Fibroblast of skin of scalp (primary cell): ENCODE results near the gene ADAMTSL1.

ENCODE experiments used
- DNase-seq: peaks from one replicate; pipeline ENCODE4 v3.0.0-alpha.2; 2013

Gene ADAMTSL1

GRCh38 chr9:18467696-18468095 is 6.3 kb upstream of the ADAMTSL1 start:
- DNase-seq: no peak

- no peak for DNase-seq
These were observed 1.5 kb upstream of the ADAMTSL1 start for GRCh38 chr9:18472435-18472834.

DNA sequence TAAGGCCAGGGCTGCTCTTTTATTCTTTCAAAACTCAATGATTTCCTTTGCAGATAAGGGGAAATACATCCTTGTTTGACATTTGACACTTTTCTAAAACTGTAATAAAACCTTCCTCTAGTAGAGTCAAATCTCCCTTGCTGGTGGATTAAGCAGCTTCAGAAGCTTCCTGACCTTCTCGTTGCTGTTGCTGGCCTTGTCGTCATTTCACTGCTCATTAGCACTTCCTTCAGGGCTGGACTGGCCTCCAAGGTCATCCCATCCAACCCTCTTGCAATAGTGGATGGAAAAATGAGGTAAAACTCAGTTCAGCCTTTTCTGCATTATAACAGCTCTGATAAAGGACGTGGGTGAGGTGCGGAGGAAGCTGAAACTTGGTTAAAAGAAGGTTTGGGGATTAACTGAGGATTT is 1.1 kb upstream of the ADAMTSL1 start:
- no peak for DNase-seq

DNA sequence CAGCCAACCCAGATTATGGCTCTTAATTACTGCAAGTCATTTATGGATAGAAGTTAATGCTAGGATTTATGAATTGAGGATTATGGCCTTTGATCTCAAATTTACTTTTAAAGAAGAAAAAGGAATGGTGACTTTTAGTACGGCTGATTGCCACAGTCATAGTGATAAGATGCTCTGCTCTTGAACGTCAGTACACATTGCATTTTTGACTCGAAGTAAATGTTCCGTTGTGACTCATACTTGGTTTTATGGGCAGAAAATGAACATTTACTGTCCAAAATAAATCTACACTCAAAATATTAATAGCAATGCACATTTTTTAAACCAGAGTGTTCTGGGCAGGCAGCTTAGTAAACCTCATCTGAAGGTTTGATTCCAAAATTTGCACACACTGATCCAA is 830 bp downstream of the ADAMTSL1 start:
- peak; percentile 64 for DNase-seq

- no peak for DNase-seq
These were observed 3.2 kb downstream of the ADAMTSL1 start for GRCh38 chr9:18477121-18477660.

- DNase-seq: no peak
These were observed 3.8 kb downstream of the ADAMTSL1 start for GRCh38 chr9:18477719-18478118.

DNA sequence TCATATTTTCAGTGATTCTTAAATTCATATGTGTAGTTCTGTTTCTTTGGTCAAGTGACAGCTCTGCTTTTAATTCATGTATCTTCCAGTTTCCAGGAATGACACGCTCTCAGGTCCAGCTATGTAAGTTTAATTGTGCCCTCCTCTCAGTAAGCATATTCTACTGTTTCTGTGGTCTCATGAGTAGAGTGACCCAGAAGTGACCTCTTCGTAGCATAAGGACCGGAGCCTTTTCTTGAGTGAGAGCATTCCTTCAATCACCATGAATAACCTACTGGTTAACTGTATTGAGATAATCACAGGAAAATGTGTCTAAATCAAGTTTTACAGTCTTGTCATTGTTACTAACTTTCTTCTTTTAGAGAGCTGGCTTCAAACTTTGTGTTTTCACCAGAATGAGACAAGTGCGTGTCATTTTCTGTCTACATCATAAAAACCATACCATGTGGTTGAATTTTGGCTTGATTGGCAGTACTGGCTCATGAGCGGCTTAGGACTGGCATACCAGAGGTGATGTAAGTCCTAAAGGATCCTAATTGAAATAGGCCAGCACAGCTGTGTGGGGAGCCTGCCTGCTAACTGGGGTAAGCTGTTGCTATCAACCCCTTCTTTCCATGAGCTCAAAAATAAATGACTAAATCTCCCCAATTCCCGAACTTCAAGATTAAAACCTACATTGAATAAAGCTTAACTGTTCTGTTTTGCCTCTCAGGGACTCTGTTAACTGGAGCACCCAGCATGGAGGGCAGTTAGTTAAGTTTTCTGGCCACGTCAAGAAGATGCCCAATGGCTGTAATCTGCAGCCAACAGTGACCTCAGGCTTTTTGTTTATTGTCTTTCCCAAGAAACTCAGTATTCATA is 4.8 kb downstream of the ADAMTSL1 start:
- peak; percentile 93 for DNase-seq

DNA sequence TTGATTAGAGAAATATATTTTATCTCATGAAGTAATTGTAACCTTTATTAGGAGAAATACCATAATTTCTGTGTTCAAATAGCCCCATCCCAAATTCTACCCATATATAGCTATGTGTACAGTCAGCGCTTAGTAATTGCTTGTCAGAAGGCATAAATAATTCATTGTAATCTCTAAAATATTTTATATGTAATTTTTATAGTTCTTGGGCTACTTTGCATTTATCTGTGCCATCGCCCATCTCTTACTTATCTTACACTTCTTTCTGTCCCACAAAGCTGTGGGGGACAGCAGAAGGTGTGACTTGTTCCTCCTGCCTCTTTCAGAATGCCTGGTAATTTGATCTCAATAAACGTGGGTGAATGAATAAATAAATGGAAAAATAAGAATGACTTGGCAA is 5.5 kb downstream of the ADAMTSL1 start:
- peak; percentile 56 for DNase-seq

GRCh38 chr9:18480662-18481093 is 6.7 kb downstream of the ADAMTSL1 start:
- DNase-seq: peak; percentile 91

- no peak for DNase-seq
These were observed 8.4 kb downstream of the ADAMTSL1 start for GRCh38 chr9:18482371-18482770.

DNA sequence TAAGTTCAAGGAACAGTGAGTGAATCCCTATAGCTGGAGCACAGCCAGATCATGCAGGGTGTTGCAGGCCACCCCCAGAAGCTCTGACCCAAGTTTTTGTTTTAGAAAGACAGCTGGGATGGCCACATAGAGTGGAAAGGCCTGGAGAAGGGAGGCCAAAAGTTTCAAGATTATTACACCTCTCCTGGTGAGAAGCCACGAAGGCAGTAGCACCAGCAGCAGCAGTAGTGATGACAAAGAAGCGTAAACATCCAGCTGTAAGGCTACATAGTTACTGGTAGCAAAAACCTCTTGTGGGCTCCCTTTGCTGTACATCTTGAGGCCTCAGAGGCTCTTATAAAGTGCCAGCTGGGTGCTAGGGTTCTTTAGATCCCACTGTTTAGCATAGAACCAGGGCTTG is 11.8 kb downstream of the ADAMTSL1 start:
- peak; percentile 78 for DNase-seq

DNA sequence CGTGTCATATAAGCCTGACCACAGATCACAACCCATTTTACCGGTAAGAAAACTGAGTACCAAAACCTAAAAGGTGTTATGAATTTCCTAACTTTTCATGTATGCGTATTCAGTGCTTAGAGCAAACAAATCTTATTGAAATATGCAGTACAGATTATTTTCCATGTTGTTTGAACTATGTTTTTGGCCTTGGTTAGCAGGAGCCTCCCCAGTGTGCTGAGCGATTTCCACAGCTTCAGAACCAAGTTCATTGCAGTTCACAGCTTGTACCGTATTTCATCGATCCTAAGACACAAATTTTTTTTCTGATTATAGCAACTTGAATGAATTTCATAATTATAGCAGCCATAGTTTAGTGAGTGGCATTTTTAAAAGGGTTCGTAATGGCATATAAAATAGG is 13.7 kb downstream of the ADAMTSL1 start:
- no peak for DNase-seq

- DNase-seq: no peak
These were observed 14.9 kb downstream of the ADAMTSL1 start for GRCh38 chr9:18488886-18489285.

- peak; percentile 80 for DNase-seq
These were observed 15.9 kb downstream of the ADAMTSL1 start for GRCh38 chr9:18489861-18490260.

DNA sequence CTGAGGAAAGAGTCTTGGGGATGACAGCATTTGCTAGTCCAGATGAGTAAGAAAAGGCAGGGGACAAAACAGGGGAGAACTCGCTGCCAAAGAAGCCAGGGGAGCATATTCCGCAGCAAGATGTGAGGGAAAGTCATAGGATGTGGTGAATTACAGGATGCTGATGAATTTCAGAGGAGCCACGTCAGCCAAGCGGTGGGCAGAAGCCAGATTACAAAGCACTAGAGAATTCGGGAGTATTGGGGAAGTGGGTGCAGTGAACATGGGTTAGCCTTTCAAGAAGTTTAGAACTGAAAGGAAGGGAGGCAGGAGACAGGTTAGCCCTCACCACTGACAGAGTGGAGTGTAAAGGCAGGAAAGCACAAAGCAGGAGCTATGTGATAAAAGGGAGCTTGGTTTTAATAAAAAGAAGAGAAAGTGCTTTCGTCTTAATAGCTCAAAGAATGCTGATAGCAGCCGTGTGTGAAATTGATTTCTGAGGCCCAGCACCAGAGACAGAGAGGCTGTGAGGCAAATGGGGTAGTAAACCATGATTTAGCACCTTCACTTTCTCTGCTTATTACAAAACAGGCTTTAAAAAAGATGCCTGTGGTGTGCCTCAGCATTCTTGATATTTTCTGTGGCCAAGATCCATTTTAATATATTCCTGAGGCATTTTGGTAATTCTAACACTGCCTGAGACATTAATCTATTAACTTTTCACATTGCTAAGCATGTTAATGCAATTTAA is 16.9 kb downstream of the ADAMTSL1 start:
- peak; percentile 99 for DNase-seq

DNA sequence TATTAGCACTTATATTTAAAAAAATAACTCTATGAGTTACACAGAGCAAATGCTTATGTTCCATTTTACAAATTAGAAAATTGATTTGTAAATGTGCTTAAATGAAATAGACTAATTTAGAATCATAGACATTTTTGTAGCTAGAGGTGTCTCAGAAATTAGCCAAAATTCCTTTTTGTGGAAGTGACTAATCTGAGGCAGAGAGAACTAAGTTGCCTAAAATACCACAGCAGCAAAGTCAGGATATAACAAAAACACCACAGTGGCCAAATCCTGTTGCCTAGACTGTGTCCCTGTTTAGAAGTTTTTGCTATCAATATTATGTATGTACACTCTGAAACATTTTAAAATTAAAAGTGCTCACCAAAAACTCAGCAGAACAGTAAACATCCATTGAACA is 18.7 kb downstream of the ADAMTSL1 start:
- peak; percentile 55 for DNase-seq

GRCh38 chr9:18493451-18493993 is 19.6 kb downstream of the ADAMTSL1 start:
- DNase-seq: peak; percentile 52

DNA sequence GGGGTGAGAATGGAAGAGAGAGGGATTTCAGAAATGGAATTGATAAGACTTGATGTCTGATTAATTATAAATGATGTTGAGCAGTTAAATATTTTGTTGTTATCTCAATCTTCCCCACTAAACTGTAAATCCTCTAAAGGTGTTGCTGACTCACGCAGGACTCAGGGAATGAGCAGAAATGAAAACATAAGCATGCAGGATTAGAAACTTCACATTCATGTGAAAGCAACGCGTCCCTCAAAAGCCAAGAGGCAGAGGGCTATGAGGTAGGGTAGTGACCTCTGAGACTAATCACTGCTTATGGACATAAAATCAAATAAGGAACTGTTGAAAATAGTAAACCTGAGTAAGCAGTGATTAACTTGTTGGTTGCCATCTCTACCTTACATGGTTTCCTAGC is 21.1 kb downstream of the ADAMTSL1 start:
- DNase-seq: no peak

GRCh38 chr9:18496256-18497000 is 22.5 kb downstream of the ADAMTSL1 start:
- DNase-seq: peak; percentile 50

DNA sequence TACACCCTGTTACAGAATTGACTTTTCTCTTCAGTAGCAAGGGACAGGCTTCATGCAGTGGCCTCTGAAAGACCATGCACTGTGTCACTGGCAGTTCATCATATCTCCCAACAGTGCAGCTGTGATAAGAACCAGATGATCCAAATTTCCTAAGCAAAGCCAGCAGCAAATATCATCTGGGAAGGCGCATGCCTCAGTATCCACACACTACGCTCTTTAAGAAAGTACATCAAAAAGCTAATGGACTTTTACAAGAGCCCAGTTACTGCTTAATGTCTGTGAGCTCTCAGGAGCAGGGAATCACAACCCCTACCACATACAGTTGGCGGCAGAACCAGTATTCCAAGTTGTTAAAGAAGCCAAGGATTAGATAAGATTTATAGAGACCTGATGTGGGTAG is 25.1 kb downstream of the ADAMTSL1 start:
- DNase-seq: no peak

DNA sequence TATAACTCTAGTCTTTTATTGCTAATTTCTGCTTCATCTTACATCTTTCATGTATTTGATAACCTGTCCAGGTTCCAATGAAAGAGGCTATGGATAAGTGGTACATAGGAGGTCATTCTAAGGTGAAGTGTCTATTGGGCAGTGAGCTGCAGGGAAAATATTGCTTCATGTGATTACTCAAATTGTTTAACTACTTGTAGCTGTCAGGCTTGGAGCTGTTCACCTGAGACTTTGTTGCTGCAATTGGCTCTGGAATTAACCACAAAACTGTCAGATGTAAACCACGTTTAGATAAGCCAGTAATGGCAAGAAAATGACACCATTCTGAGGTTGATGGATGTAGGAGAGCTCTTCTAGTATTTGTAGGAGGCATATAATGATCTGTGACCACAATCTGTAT is 26.0 kb downstream of the ADAMTSL1 start:
- DNase-seq: no peak

DNA sequence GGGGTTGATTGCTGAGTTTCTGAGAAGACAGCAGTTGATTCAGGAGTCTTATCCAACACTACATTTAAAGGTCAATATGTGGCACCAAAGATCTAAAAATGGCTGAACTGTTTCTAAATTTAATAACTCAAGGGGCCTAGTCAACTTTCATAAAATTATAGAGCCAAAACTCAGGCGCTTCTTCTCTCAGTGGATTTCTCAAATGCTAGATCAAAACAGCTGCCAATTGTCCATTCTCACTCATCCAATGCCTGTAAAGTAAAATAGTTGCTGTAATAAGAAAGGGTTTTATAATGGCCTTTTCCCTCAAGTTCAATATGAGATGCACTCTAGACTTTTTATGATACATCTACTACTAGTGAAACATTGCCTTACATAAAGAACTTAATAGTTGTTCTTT is 26.5 kb downstream of the ADAMTSL1 start:
- DNase-seq: no peak

DNA sequence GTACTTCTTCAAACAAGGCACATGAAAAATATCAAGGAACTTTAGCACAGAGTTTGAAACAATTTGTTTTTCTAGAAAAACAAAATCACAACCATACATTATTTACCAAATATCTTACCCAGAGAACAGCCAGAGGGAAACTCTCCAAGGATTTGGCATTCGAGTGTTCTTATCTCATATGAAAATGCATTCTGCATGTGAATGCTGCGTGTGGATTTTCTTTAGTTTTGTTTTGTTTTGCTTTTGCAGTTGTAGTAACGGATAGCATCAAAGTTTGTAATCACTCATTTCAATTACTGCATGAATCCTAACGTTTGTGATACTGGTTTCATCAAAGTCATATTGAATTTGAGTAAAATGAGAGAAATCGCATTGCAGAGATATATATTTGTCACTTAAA is 28.0 kb downstream of the ADAMTSL1 start:
- no peak for DNase-seq
